AG04450 (cell line): ENCODE results near the gene SLC22A17. TPM values are rescaled to one million over a fixed set of nuclear protein-coding genes. Genes with fewer than 3 reads are reported as not detected.
A peak's percentile ranks its signal among the peaks of the same experiment; 100 is the strongest.

Source experiments
- CTCF ChIA-PET: fragments of 300-600, 350-600 bp; formaldehyde crosslinking; extraction: SDS; loops from one replicate; lab custom pipeline; 2022; ENCODE audit warnings: antibody characterized with exemption, inconsistent platforms; lab: Charles Lee
- POLR2A ChIA-PET: fragments of 350-600 bp; formaldehyde crosslinking; extraction: SDS; loops from one replicate; lab custom pipeline; 2021; ENCODE audit warnings: antibody characterized with exemption, inconsistent platforms; lab: Yijun Ruan, JAX
- DNase-seq: peaks from one replicate; pipeline ENCODE4 v3.0.0-alpha.2; 2011; ENCODE audit warnings: low read depth, low spot score
- H3K27ac ChIP-seq: one replicate; pipeline ENCODE4 v1.5.1; 2012; ENCODE audit warnings: low read depth, low read length, control low read depth
- H3K27me3 ChIP-seq: one replicate; pipeline ENCODE4 v1.6.0; 2012; ENCODE audit warnings: low read length; ENCODE audit not compliant: control insufficient read depth, insufficient read depth
- H3K4me3 ChIP-seq: 2 replicates; pipeline ENCODE4 v1.5.1; 2011; ENCODE audit warnings: mild to moderate bottlenecking, low read depth, low read length, control low read depth
- H3K9me3 ChIP-seq: 2 replicates; pipeline ENCODE4 v1.5.1; 2012; ENCODE audit warnings: low read length; ENCODE audit not compliant: control insufficient read depth, insufficient read depth
- polyA plus RNA-seq: library from polyadenylated mRNA; depleted of rRNA; stranded (reverse); fragments of >200 nt; gene quantifications from 2 replicates; pipeline ENCODE4 v1.2.3, GENCODE V29; 2011
- TF ChIP-seq, protein P1 (sequence below): IDR thresholded peaks from 2 replicates; pipeline ENCODE4 v1.5.1; 2011; ENCODE audit warnings: low read depth, low read length, control low read depth, inconsistent platforms

Gene SLC22A17
- polyA plus RNA-seq, 1 experiment, result 17.4 TPM

DNA sequence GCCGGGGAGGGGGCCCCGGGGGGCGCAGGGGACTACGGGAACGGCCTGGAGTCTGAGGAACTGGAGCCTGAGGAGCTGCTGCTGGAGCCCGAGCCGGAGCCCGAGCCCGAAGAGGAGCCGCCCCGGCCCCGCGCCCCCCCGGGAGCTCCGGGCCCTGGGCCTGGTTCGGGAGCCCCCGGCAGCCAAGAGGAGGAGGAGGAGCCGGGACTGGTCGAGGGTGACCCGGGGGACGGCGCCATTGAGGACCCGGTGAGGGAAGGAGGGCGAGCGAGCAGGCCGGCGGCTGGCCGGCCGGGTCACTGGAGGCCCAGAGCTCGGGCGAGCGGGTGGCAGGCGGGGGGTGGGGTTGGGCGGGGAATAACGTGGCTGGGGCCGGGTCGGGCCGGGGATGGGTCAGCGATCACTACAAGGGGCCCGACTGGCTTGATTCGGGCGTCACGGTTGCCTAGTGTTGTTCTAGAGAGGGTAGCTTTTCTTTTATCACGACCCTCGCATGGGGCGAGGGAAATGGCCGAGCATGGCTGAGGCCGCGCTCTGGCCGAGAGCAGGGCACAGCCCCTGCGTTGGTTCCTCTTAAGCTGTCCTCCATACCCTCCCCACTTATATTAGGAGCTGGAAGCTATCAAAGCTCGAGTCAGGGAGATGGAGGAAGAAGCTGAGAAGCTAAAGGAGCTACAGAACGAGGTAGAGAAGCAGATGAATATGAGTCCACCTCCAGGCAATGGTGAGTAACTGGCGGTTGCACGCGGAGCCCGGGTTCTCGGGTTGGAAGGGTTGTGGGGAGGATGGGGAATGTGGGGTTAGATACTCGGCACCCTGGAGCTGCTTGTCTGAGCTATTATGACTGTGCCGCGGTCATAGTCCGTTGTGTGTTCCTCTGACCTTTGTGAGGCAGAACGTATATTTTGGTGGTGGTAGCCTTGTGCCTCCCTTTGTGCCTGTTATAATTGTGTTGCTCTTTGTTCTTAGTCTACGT lies 30.8 kb downstream of the SLC22A17 start:
- H3K4me3 ChIP-seq, result peak overlapping the region; percentile 78
- CTCF ChIA-PET, result interaction anchor here (0.6 to 8.8 kb wide), 14 partner anchors 19 to 349 kb away, joined by 3 to 138 read pairs (median 3); partner anchors contain the start of genes ACIN1, AP1G2, PPP1R3E and SLC22A17
- TF ChIP-seq, protein P1, sequence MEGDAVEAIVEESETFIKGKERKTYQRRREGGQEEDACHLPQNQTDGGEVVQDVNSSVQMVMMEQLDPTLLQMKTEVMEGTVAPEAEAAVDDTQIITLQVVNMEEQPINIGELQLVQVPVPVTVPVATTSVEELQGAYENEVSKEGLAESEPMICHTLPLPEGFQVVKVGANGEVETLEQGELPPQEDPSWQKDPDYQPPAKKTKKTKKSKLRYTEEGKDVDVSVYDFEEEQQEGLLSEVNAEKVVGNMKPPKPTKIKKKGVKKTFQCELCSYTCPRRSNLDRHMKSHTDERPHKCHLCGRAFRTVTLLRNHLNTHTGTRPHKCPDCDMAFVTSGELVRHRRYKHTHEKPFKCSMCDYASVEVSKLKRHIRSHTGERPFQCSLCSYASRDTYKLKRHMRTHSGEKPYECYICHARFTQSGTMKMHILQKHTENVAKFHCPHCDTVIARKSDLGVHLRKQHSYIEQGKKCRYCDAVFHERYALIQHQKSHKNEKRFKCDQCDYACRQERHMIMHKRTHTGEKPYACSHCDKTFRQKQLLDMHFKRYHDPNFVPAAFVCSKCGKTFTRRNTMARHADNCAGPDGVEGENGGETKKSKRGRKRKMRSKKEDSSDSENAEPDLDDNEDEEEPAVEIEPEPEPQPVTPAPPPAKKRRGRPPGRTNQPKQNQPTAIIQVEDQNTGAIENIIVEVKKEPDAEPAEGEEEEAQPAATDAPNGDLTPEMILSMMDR, result no peak
- no peak for DNase-seq
- H3K27me3 ChIP-seq, result no peaks in the 10 kb centered on the region
- POLR2A ChIA-PET, result interaction anchor here (0.6 to 3.2 kb wide), 14 partner anchors 10 to 339 kb away, joined by 3 to 54 read pairs (median 5); partner anchors contain the start of genes ACIN1, AJUBA, BCL2L2 and C14orf119
- H3K9me3 ChIP-seq, result no peaks in the 10 kb centered on the region
- peak overlapping the region; percentile 82 for H3K27ac ChIP-seq

DNA sequence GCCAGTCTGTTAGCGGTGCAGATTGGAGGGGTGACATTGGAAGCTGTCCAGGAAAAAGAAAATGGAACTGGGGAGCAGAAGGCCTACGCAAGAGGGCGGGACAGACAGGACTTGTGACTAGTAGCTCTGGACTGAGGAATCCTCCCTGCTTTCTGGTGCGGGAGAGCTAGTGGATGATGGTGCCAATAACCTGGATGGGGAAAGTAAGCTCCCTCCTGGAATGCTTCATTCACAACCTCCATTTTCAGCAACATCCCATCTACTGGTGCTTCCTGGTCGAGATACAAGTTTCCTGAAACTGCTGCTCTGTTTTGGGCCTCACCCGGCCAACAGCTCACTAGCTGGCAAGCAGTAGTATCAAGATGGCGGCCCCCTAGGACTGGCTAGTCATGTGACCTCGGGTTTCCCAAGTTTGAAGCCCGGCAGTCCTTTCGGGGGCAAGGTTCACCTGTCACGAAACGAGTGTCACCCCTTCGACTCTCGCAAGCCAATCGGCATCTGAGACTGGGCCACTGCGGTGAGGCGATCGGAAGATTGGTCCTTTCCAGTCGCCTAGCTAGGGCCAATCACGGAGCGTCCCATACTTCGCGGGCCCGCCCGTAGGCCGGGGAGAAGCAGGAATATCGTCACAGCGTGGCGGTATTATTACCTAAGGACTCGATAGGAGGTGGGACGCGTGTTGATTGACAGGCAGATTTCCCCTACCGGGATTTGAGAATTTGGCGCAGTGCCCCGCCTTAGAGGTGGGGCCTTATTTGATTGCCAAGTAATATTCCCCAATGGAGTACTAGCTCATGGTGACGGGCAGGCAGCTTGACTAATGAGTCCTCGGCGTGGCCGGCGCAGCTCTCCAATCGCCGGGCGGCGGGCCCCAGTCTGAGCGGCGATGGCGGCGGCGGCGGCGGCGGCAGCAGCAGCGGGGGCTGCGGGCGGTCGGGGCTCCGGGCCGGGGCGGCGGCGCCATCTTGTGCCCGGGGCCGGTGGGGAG lies 31.8 kb downstream of the SLC22A17 start, which contains the start of gene PABPN1:
TSS of gene PABPN1 (plus strand) at position 874 of the 988 bp plus-strand sequence. CDS start at position 887, 13 bp downstream.
- no peaks in the 10 kb centered on the region for H3K27me3 ChIP-seq
- peak within 1 kb of the TSS; percentile 78 for H3K4me3 ChIP-seq
- H3K27ac ChIP-seq, result peak within 1 kb of the TSS; percentile 93
- H3K9me3 ChIP-seq, result no peaks in the 10 kb centered on the region
- POLR2A ChIA-PET, result interaction anchor here (0.6 to 3.2 kb wide), 9 partner anchors 9 to 338 kb away, joined by 3 to 54 read pairs (median 6); partner anchors contain the start of genes ACIN1, AJUBA, BCL2L2 and C14orf119
- peak; percentile 99 for DNase-seq
- TF ChIP-seq, protein P1, result no peak
- CTCF ChIA-PET, result interaction anchor here (0.6 to 8.8 kb wide), 11 partner anchors 15 to 252 kb away, joined by 3 to 138 read pairs (median 4); partner anchors contain the start of genes AP1G2, PPP1R3E and SLC22A17

DNA sequence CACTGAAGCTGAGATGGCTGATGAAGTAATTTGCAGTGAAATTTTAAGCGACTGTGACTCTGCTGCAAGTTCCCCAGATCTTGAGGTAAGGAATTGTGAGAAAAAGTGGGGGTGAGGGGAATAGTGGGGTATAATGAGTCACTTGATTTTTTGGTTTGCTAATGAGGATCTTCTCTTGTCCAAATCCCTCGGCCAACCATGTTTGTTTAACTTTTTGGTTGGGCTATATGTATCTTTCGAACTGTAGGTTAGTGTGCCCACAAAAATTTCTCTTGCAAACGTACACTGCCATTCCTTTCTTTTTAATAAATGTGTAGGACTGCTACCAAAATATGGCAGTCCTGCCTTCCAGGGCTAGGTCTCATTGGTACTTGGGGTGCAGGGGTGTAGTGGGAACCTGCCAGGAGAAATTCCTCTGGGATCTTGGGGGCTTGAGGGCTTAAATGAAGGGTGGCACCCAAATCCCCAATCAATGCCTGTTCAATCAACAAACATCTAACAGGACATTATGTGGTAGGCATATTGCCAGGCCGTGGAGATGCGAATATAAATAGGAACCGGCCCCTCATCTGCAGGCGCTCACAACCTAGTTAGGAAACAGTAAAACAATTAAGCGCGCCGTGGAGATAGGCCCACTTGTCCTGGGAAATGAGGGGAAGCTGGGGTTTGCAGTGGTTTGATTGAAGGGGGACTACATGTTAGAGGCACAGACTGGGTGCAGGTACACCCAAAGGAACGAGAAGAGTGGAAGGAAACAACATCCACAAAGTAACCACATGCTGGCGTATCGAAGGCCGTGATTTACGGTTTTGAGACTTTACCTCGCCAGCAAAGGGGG lies 32.7 kb downstream of the SLC22A17 start:
- TF ChIP-seq, protein P1, result no peak
- no peaks in the 10 kb centered on the region for H3K9me3 ChIP-seq
- no peak overlapping the region for H3K4me3 ChIP-seq
- ChIA-PET CTCF (interaction anchor here (0.6 to 2.9 kb wide), 4 partner anchors 19 to 1112 kb away, joined by 3 to 27 read pairs (median 9); no protein-coding TSS in a partner anchor), POLR2A (interaction anchor here (1.0 to 3.2 kb wide), 2 partner anchors 14 to 237 kb away, joined by 3 to 54 read pairs; partner anchors contain the start of gene BCL2L2)
- no peak for DNase-seq
- H3K27ac ChIP-seq, result peak overlapping the region; percentile 93
- H3K27me3 ChIP-seq, result no peaks in the 10 kb centered on the region

DNA sequence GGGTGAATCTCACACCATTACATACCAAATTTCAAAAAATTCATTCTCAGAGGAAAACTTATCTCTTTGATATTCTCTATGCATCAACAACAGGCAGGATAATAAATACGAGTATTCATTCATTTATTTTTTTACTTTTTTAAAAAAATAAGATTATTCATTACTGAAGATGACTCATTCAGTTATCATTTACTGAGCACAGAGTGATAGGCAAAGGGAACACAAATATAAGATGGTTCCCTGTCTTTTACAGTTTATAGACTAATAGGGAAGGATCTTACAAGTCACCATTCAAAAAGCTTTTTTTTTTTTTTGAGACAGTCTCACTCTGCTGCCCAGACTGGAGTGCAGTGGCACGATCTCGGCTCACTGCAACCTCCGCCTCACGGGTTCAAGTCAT lies 36.4 kb downstream of the SLC22A17 start:
- TF ChIP-seq, protein P1, result no peak
- Histone ChIP-seq H3K27me3 (no peaks in the 10 kb centered on the region), H3K4me3 (no peak overlapping the region), H3K27ac (no peak overlapping the region), H3K9me3 (no peaks in the 10 kb centered on the region)
- ChIA-PET POLR2A (interaction anchor here (0.7 kb wide), 1 partner anchor 11 kb away, joined by 5 read pairs; no protein-coding TSS in a partner anchor), CTCF (interaction anchor here (0.6 to 1.5 kb wide), 3 partner anchors 15 to 17 kb away, joined by 3 to 4 read pairs (median 3); no protein-coding TSS in a partner anchor)
- no peak for DNase-seq
